Stimulated activated CD4-positive, alpha-beta T cell treated with anti-CD3 and anti-CD28 coated beads, Interleukin-15, amount 100 ng/mL, for 1 hour (primary cell): Measurements from ENCODE around the gene TMTC1.

Experiments
- DNase-seq, 2 donors: peaks; one replicate each; pipeline ENCODE4 v3.0.0-alpha.2; 2020; ENCODE audit warnings: low read depth in 1 of 2, low spot score in 1 of 2

The TMTC1 gene

GRCh38 chr12:29463198-29463597 lies 320.5 kb downstream of the TMTC1 start:
- no peak for DNase-seq

GRCh38 chr12:29460082-29460481 lies 323.7 kb downstream of the TMTC1 start:
- no peak for DNase-seq

- DNase-seq = no peak
These were observed 328.7 kb downstream of the TMTC1 start for GRCh38 chr12:29455087-29455486.

GRCh38 chr12:29451888-29452287 lies 331.9 kb downstream of the TMTC1 start:
- no peak for DNase-seq
